Parathyroid adenoma (tissue), 2 donors: Measurements from ENCODE around the gene FOXO3.

Source experiments
- H2AFZ ChIP-seq: fragments of 300-600 bp; sonication (generic); one replicate; pipeline ENCODE4 v1.7.0; 2017; ENCODE audit warnings: antibody characterized with exemption, mild to moderate bottlenecking
- H3K27ac ChIP-seq: fragments of 300-600 bp; sonication (generic); one replicate; pipeline ENCODE4 v1.7.0; 2017
- H3K27me3 ChIP-seq: fragments of 300-600 bp; sonication (generic); one replicate; pipeline ENCODE4 v1.7.0; 2017; ENCODE audit warnings: low read length; ENCODE audit not compliant: control insufficient read depth, insufficient read depth
- H3K36me3 ChIP-seq: fragments of 300-600 bp; sonication (generic); one replicate; pipeline ENCODE4 v1.7.0; 2017; ENCODE audit warnings: low read length; ENCODE audit not compliant: control insufficient read depth, insufficient read depth
- H3K4me1 ChIP-seq: fragments of 300-600 bp; sonication (generic); one replicate; pipeline ENCODE4 v1.7.0; 2017; ENCODE audit warnings: control low read depth
- H3K4me2 ChIP-seq: fragments of 300-600 bp; sonication (generic); one replicate; pipeline ENCODE4 v1.7.0; 2017; ENCODE audit warnings: low read length
- H3K4me3 ChIP-seq: fragments of 300-600 bp; sonication (generic); one replicate; pipeline ENCODE4 v1.7.0; 2017; ENCODE audit warnings: low read depth, low read length
- H3K79me2 ChIP-seq: fragments of 300-600 bp; sonication (generic); one replicate; pipeline ENCODE4 v1.7.0; 2017; ENCODE audit warnings: control low read depth
- H3K9ac ChIP-seq: fragments of 300-600 bp; sonication (generic); one replicate; pipeline ENCODE4 v1.7.0; 2017; ENCODE audit warnings: mild to moderate bottlenecking
- H3K9me3 ChIP-seq: fragments of 300-600 bp; sonication (generic); one replicate; pipeline ENCODE4 v1.7.0; 2017; ENCODE audit warnings: low read length; ENCODE audit not compliant: control insufficient read depth
- TF ChIP-seq, protein P1 (sequence below): fragments of 300-600 bp; sonication (generic); IDR thresholded peaks from one replicate; pipeline ENCODE4 v1.7.0; 2017; ENCODE audit warnings: antibody characterized with exemption, mild to moderate bottlenecking
- donor health status: primary hyperparathyroidism.

The FOXO3 gene

DNA sequence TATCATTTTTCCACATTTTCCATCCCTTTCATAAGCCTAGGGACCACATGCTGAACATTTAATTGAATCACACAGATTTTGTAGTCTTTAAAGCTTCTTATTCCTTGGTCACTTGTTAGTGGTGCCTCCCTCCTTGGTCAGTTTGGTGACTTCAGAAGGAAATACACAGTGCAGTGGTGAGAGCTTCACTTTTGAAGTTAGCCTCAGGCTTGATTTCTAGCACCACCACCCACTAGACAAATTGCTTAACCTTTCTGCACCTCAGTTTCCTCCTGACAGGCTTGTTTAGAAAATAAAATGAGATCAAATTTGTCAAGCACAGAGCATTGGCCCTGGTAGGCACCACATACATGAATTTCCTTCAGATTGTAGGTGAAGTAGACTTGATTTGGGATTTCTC lies 91.7 kb downstream of the FOXO3 start:
- TF ChIP-seq, protein P1, sequence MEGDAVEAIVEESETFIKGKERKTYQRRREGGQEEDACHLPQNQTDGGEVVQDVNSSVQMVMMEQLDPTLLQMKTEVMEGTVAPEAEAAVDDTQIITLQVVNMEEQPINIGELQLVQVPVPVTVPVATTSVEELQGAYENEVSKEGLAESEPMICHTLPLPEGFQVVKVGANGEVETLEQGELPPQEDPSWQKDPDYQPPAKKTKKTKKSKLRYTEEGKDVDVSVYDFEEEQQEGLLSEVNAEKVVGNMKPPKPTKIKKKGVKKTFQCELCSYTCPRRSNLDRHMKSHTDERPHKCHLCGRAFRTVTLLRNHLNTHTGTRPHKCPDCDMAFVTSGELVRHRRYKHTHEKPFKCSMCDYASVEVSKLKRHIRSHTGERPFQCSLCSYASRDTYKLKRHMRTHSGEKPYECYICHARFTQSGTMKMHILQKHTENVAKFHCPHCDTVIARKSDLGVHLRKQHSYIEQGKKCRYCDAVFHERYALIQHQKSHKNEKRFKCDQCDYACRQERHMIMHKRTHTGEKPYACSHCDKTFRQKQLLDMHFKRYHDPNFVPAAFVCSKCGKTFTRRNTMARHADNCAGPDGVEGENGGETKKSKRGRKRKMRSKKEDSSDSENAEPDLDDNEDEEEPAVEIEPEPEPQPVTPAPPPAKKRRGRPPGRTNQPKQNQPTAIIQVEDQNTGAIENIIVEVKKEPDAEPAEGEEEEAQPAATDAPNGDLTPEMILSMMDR: no peak
- Histone ChIP-seq H3K4me1 (peaks cover 9% of the 10 kb centered on the region), H2AFZ (no peak overlapping the region), H3K9ac (no peak overlapping the region), H3K9me3 (no peaks in the 10 kb centered on the region), H3K27ac (peak overlapping the region; percentile 5), H3K27me3 (no peaks in the 10 kb centered on the region), H3K4me2 (no peak overlapping the region), H3K79me2 (peaks cover 51% of the 10 kb centered on the region), H3K4me3 (no peak overlapping the region), H3K36me3 (no peaks in the 10 kb centered on the region)

DNA sequence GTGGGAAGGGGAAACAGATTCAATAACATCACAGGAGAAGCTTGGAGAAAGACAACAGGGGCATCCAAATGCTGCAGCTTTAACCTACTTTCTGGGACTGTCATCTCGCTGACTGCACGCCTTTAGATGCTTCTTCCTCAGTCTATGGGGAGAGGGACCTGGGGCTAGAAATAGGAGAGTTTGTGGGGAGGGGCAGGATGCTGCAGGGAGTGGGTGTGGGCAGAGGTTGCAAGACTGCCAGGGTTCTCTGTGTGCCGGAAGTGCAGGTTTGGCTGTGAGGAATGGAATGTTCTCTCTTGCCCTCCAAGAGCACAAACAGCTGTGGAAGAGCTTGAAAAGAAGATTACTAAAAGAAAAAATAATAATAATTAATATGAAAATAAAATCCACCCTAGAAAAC lies 93.2 kb downstream of the FOXO3 start:
- TF ChIP-seq, protein P1: no peak
- peak overlapping the region; percentile 29 for H3K27ac ChIP-seq
- H3K79me2 ChIP-seq: peaks cover 46% of the 10 kb centered on the region
- no peak overlapping the region for H3K9ac ChIP-seq
- H2AFZ ChIP-seq: no peak overlapping the region
- H3K9me3 ChIP-seq: no peaks in the 10 kb centered on the region
- H3K4me1 ChIP-seq: peaks cover 9% of the 10 kb centered on the region
- no peaks in the 10 kb centered on the region for H3K36me3 ChIP-seq
- H3K27me3 ChIP-seq: no peaks in the 10 kb centered on the region
- H3K4me2 ChIP-seq: no peak overlapping the region
- no peak overlapping the region for H3K4me3 ChIP-seq

DNA sequence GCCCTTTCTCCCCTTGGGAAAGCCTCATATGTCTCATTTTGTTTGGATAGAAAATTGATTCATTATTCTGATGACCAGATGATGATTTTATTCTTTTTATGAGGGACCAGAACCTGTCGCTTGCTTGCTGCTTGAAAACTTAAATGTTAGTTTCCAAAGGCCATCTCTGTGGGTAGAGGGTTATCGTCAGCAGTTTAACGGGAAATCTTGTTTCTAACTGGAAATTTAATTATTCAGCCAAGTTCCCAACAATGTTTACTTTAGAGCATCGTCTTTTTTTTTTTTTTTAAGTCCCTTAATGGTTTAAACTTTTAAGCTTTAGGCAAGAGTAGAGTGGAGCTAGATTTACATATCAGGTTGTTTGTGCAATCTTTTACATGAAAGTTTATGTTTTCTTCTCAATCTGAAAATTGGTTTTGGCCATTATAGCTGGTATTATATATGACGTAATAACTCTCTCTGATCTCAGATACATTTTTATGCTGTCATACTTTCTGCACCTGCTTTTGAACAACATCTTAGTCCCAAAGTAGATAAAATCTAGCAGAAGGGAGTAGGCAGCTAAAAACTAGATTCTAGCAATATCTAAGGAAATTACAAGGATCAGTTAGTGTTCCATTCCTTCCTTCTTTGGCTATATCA lies 93.9 kb downstream of the FOXO3 start:
- no peaks in the 10 kb centered on the region for H3K27me3 ChIP-seq
- H3K9ac ChIP-seq: no peak overlapping the region
- H3K4me2 ChIP-seq: no peak overlapping the region
- no peak overlapping the region for H3K4me3 ChIP-seq
- no peaks in the 10 kb centered on the region for H3K36me3 ChIP-seq
- H3K4me1 ChIP-seq: peaks cover 9% of the 10 kb centered on the region
- H3K9me3 ChIP-seq: no peaks in the 10 kb centered on the region
- peaks cover 47% of the 10 kb centered on the region for H3K79me2 ChIP-seq
- no peak overlapping the region for H2AFZ ChIP-seq
- TF ChIP-seq, protein P1: no peak
- H3K27ac ChIP-seq: peak overlapping the region; percentile 29

DNA sequence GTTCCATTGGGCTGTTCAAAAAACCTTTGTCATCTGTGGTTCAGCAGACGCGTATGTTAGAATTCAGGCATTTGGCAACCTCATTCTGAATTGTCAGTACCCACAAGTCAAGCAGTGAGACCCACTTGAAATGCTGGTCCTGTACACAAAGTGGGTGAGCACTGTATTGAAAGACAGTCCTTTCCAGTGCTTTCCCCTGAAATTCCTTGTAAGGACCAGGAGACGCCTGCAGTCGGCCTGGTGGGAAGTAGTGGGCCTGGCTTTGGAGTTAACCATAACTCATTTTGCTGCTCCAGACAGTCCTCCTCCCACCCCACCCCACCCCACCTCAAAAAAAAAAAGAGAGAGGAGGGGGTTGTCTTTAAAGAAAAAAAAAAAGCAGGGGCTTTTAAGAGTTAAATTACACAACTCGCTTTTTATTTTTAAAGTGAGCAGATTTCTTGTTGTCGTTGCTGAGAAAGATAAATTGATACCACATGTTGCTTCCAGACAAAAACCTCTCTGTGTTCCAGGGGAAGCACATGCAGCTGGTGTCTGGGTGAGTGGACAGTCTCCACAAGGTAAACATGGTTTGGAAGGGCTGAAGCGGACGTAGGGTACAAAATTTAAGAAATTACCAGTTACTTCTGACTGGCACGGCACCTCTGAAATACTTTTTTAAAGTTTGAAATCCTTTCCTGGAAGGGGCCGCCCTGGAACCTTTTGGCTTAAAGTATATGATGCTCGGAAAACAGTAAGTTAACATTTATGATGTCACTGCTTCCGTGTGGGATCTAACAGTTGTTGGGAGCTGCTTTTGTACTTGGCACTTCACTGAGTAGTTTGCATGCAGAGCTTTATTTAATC lies 95.3 kb downstream of the FOXO3 start:
- H3K9ac ChIP-seq: no peak overlapping the region
- no peak overlapping the region for H2AFZ ChIP-seq
- TF ChIP-seq, protein P1: no peak
- H3K4me1 ChIP-seq: peaks cover 5% of the 10 kb centered on the region
- no peaks in the 10 kb centered on the region for H3K36me3 ChIP-seq
- no peaks in the 10 kb centered on the region for H3K27me3 ChIP-seq
- H3K9me3 ChIP-seq: no peaks in the 10 kb centered on the region
- no peak overlapping the region for H3K4me2 ChIP-seq
- peaks cover 35% of the 10 kb centered on the region for H3K79me2 ChIP-seq
- H3K4me3 ChIP-seq: no peak overlapping the region
- no peak overlapping the region for H3K27ac ChIP-seq
